Heart left ventricle (tissue), 13 donors: ENCODE results near the gene SDHD.

Source experiments
- CTCF ChIP-seq, 12 donors: fragments of 200-600 bp; sonication (generic) in 4 of 12; IDR thresholded peaks; one replicate each; pipeline versions ENCODE4 v1.5.0 to v1.8.0; 2018 to 2022; ENCODE audit warnings: antibody characterized with exemption in 12 of 12, mild to moderate bottlenecking in 5 of 12
- POLR2A ChIP-seq, 2 donors: fragments of 450-650 bp; IDR thresholded peaks; one replicate each; pipeline ENCODE4 v1.6.1; 2017; ENCODE audit warnings: antibody characterized with exemption in 2 of 2, mild to moderate bottlenecking in 2 of 2, moderate library complexity in 2 of 2
- donor health status: ischemic (EF 13 %, LVEDD 7.1; RV severe dilation, severe dysfunction).
- donor health status: DM: no; HTN: yes; CAD: no.
- donor health status: DM: no; HTN: no; CAD: no.
- donor health status: ischemic (EF 25% LVEDD 6.9; RV normal size, moderate dysfunction).
- donor health status: ischemic (EF 25% LVEDD 5.7; RV mildly dilated, moderate dysfunction).
- donor health status: ischemic (EF 35%, LVEDD 5.7; RV mildly dilated, moderate dysfunction).
- donor health status: nonischemic (EF 11% LVEDD 7.7; RV severe dilation, severe dysfunction).
- donor health status: DM: yes; HTN: yes; CAD: no.
- donor health status: PGD.
- donor health status: ischemic (EF 29% LVEDD 5.4; RV normal size, mild dysfunction).
- donor health status: nonischemic (EF 23%, LVEDD 6.1; RV moderate dilation, normal function).

- TF ChIP-seq CTCF (IDR thresholded peaks at IDR 0.05): no peak
- no peak for TF ChIP-seq POLR2A (IDR thresholded peaks at IDR 0.05)
Observed at GRCh38 chr11:112042961-112043304, 43.7 kb upstream of the SDHD start.
